HG03439 (cell line): Measurements from ENCODE around the gene EMP2.
"Not testable (repeated sequence)": the region's sequence is repeated elsewhere in the genome, so short reads cannot be mapped to it uniquely, and the experiment has no call there.

Experiments
- ATAC-seq: cut with Tn5 transposase; IDR thresholded peaks from one replicate; pipeline ENCODE4 v1.9.1; 2021; ENCODE audit warnings: mild to moderate bottlenecking, moderate library complexity; ENCODE audit not compliant: unreplicated experiment

The EMP2 gene

DNA sequence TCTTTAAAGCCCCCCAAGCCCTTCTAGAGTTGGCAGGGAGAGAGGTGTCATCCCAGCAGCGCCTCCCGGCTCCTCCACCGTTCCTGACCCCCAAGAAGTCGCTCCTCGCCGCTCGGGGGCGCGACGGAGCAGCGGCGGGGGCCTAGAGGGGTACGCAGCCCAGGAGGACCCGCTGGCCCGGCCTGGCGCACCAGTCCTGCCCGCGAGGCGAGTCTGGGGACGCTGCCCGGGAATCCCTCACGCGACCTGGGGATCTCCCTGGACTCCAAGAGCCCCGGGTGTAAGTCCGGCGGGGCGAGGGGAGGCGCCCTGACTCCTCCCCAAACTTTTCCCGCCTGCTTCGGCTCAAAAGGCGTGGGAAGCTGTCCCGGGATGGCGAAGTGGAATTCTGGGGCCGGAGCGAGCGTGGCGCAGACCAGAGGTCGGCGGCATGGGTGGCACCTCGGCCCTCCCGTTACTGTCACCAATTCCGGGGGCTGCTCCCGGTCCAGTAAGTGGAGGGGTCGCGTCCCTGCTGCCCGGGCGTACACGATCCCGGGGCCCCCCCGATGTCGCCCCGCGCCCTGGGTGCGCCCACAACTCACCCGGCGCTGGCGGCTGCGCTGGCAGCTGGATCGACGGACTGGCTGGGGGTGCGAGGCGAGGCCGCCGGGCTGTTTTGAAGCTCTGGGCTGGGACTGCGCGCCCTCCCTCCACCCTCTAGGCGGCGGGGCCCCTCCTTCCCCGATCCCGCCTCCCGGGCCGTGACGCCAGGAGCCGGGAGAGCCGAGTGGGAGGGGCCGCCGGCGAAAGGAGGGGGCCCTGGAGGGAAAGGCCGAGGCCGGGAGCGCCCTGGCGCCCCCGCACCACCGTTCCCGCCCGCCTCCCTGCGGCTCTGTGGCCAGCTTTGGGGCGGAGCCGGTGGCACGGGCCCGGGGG is at the start of gene EMP2:
Gene EMP2, minus strand, starts transcription at position 634 of the 918 bp plus-strand sequence. CDS start 32,981 bp downstream, outside the sequence.
- ATAC-seq = no peak

DNA sequence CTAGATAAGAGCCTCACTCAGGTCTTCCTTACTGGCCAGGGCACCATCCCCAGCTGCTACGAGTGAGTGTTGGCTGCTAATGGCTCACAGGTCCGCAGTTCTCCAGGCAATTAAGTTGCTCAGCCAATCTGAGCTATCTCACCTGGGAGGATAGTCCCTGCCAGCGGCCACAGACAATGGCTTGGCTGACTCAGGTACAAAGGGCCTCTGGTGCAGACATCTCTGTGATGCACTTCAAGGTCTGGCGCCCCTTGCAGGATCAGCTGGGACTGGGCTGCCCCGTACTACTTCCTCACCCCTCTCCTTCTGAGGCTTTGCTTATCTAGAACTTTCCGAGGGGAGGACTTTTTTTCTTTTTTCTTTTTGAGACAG is 49.2 kb upstream of the EMP2 start:
- no peak for ATAC-seq

DNA sequence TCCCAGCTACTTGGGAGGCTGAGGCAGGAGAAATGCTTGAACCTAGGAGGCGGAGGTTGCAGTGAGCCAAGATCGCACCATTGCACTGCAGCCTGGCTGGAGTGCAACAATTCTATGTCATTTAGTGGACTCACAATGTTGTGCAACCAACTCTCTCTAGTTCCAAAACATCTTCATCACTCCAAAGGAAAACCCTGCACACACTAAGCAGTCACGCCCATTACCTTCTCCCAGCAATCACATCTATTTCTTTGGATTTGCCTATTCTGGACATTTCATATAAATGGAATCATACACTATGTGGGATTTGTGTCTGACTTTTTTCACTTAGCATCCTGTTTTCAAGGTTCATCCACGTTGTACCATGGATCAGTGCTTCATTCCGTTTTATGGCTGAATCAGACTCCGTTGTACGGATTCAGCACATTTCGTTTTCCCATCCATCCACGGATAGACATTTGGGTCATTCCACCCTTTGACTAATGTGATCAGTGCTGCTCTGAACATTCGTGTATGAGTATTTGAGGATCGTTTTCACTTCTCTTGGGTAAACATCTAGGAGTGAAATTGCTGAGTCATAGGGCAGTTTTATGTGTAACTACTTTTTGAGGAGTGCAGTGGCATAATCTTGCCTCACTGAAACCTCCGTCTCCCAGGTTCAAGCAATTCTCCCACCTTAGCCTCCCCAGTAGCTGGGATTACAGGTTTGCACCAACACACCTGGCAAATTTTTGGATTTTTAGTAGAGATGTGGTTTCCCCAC is 45.4 kb upstream of the EMP2 start:
- ATAC-seq = no peak

DNA sequence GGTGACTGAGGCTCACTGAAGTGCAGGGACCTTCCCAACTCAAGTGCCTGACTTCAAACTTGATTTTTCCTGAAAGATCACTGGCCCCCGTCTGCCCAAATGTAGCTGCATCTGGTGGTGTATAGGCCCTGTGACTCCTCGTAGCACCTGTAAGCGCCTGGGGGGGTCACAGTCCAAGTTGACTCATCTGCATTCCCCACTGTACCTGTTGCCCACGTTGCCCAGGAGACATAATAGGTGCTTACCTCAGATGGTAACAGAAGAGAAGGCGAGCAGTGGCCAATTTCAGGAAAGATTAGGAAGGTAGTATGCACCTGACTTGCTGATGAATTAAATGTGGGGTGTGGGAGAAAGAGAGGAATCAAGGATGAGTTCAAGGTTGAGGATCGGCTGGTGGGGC is 44.1 kb upstream of the EMP2 start:
- no peak for ATAC-seq

GRCh38 chr16:10623059-10623458 is 42.7 kb upstream of the EMP2 start:
- ATAC-seq = no peak

- ATAC-seq = no peak
Measured at GRCh38 chr16:10622036-10622921, 41.9 kb upstream of the EMP2 start.

DNA sequence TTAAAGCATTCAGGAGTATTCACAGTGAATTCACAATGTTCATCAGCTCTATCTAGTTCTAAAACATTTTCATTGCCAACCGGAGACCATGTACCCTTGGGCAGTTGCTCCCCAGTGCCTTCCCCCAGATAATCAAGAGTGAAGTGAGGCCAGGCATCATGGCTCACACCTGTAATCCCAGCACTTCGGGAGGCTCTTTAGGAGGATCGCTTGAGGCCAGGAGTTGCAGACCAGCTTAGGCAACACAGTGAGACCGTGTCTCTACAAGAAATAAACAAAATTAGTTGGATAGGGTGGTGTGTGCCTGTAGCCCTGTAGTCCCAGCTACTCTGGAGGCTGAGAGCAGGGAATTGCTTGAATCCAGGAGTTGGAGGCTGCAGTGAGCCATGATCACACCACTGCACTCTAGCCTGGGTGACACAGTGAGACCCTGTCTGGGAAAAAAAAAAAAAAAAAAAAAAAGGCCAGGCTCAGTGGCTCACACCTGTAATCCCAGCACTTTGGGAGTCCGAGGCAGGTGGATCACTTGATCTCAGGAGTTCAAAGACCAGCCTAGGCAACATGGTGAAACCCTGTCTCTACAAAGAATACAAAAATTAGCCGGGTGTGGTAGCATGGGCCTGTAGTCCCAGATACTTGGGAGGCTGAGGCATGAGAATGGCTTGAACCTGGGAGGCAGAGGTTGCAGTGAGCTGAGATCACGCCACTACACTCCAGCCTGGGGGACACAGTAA is 41.0 kb upstream of the EMP2 start:
- ATAC-seq = not testable (repeated sequence)

GRCh38 chr16:10620120-10620519 is 39.7 kb upstream of the EMP2 start:
- no peak for ATAC-seq

GRCh38 chr16:10619271-10619849 is 39.0 kb upstream of the EMP2 start:
- ATAC-seq = no peak

GRCh38 chr16:10618710-10619209 is 38.4 kb upstream of the EMP2 start:
- no peak for ATAC-seq

DNA sequence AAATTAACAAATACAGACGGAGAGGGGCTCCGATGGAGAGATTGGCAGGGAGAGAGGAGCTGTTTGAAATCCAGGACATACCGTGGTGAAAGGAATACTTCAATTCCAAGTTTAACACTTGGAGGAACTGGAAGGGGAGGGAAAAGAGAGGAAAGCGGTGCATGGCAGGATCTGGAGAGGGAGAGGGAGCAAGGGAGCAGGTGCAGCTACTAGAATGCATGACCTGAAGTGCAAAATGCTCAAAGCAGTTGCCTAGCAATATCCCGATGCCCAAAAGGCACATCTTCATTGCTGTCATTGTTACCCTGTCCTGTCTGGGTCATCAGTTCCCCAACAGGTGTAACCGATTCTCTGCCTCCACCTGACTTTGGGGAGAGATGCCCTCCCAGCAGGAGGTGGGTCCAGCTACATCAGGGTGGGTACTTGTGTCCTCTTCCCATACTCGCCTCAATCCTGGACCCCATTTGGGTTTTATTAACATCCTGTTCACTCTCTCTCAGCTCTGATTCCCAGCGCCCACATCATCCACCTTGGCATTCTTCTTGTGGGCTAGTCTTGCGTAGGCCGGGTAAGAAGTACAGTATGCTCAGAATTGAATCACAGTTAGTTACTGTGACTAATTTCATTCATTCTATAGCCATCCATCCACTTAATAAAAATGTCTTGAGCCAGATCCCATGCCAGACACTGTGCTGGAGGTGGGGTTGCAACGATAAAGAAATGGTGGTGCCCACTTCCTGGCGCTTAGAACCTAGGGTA is 37.4 kb upstream of the EMP2 start:
- ATAC-seq = no peak

DNA sequence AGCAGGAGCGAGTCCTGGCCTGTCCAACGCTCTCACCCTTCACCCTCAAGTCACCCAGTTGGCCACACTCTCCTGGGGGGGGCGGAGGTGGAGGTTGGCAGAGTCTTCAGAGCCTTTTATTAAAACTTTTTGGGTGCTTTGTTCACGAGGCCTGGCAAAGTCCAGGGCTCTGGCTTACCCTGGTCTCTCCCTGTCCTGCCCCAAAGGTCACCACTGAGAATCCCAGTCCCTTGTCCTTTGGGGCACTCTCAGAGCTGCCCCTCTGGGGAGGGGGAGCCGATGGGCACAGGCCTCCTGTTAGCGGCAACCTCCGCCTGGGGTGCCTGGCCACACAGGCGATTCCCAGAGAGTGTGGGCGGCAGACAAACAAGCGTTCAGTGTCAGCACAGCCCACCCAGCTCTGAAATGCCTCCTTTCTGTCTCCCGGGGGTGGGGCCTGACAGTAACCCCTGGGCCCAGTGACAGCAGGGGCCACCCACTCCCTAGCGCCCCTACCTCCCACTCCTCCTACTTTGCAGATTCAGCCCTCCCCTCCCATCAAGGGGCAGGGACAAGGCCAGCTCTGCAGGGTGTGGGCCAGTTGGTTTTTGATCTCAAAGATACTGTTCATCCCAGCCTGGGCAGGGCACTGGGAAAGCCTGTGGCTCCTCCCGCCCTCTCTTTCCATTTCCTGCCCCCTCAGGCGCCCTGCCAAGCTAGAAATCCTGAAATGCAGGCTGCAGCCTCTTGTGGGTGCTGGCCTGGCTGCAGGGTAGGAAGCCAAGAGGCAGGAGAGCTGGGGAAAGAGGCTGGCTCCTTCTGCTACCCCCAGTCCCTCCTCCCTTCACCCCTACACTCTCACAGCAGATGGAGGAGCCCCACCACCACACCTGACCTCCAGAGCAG is 36.6 kb upstream of the EMP2 start:
- no peak for ATAC-seq

DNA sequence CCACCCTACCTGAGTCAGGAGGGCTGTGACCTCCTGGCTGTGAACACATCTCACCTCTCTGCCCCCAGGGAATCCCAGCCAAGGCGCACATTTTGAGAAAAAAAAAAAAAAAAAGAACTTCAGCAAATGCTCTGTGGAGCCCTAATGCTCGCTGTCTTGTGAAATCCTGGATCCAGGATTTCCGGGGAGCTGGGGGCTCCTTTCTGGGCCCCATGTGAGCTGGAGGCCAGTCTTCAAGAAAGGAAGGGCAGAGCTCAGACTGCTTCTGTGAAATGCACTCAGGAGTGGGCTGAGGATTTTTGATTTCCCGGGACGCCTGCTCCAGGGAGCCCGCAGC is 36.0 kb upstream of the EMP2 start:
- no peak for ATAC-seq

DNA sequence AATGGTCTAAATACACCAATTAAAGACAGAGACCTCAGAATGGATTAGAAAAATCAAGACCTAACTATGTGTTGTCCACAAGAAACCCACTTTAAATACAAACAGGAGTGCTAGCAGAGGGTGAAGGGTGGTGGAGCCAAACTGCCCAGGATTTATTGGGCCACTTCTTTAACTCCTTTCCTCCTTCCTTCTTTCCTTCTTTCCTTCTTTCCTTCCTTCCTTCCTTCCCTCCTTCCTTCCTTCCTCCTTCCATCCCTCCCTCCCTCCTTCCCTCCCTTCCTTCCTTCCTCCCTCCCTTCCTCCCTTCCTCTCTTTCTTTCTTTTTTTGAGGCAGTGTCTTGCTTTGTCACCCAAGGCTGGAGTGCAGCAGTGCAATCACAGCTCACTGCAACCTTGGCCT is 34.3 kb upstream of the EMP2 start:
- ATAC-seq = no peak

GRCh38 chr16:10613785-10614485 is 33.5 kb upstream of the EMP2 start:
- ATAC-seq = no peak

DNA sequence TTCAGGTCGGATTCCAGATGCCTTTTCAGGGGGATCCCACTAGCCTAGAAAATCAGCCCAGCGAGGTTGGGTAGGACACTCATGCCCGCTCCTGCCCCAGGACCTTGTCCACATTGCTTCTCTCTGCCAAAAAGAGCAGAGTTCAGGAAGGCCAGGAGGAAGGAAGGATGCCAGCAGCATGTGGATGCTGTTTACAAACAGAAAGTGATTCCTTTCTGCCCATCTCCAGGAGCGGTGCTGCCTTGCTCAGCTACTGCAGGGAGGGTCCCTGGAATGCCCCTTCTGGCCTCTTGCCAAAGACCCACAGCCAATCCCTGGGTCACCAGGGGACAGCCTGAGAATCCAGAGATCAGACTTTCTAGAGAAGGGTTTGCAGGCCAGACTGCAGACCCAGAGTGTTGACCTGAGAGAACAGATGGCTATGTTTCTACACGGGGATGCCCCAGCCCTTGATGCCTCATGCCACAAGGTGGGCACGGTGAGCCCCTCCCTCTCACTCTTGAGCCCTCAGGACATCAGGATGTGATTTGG is 32.3 kb upstream of the EMP2 start:
- ATAC-seq = no peak

- ATAC-seq = no peak
Measured at GRCh38 chr16:10611825-10612342, 31.5 kb upstream of the EMP2 start.
